GM12878 (cell line): ENCODE results near the gene RAB31. TPM values are rescaled to one million over a fixed set of nuclear protein-coding genes. Genes with fewer than 3 reads are reported as not detected.

ENCODE experiments used
- ATAC-seq: fragments of 200-7000 bp; cut with Tn5 transposase; 3 replicates; pipeline ENCODE4 v1.9.1; 2020; ENCODE audit warnings: mild to moderate bottlenecking, moderate library complexity
- BruUV-seq: library from RNA; stranded (reverse); fragments of 400-500 nt; replicated peaks from 2 replicates; lab custom pipeline; 2021; lab: Mats Ljungman, UMichigan
- CTCF ChIA-PET: fragments of 300-600 bp; sonication (Branson Sonifier 250); formaldehyde crosslinking; extraction: SDS; loops from one replicate; lab custom pipeline; 2021; ENCODE audit warnings: inconsistent platforms; lab: Yijun Ruan, JAX
- POLR2A ChIA-PET: fragments of 350-600 bp; formaldehyde crosslinking; extraction: SDS; loops from one replicate; lab custom pipeline; 2021; ENCODE audit warnings: inconsistent platforms; lab: Charles Lee
- RAD21 ChIA-PET: fragments of 300-600 bp; sonication (Branson Sonifier 250); formaldehyde crosslinking; loops from one replicate; lab custom pipeline; 2023; ENCODE audit warnings: antibody characterized with exemption; ENCODE audit not compliant: unreplicated experiment; lab: Charles Lee
- SMC1A ChIA-PET: fragments of 300-600 bp; sonication (Branson Sonifier 250); formaldehyde crosslinking; loops from one replicate; lab custom pipeline; 2023; ENCODE audit not compliant: unreplicated experiment, uncharacterized antibody; lab: Charles Lee
- DNase-seq: peaks from one replicate; pipeline ENCODE4 v3.0.0-alpha.2; 2011; ENCODE audit warnings: low read depth, low spot score
- FAIRE-seq: peaks from 3 replicates; lab custom pipeline; 2011; peaks lifted over from hg19 to GRCh38; lab: Jason Lieb, UNC
- H2AFZ ChIP-seq: 2 replicates; pipeline ENCODE4 v1.6.0; 2011; ENCODE audit warnings: low read depth, low read length, control low read depth; ENCODE audit not compliant: control insufficient read depth
- H3K27ac ChIP-seq: 2 replicates; pipeline ENCODE4 v1.5.1; 2011; ENCODE audit warnings: control low read depth; ENCODE audit not compliant: control insufficient read depth, insufficient read depth
- H3K27me3 ChIP-seq, 2 experiments: replicated peaks in 1 of 2; 2 replicates each; pipeline versions ENCODE4 v1.6.0 to v1.6.1; 2011; ENCODE audit warnings: low read length in 1 of 2; ENCODE audit not compliant: control insufficient read depth in 2 of 2, insufficient read depth in 2 of 2
- H3K36me3 ChIP-seq, 2 experiments: 2 replicates each; pipeline ENCODE4 v1.5.1; 2011; ENCODE audit warnings: low read length in 1 of 2; ENCODE audit not compliant: control insufficient read depth in 2 of 2, insufficient read depth in 2 of 2
- H3K4me1 ChIP-seq: 2 replicates; pipeline ENCODE4 v1.6.1; 2011; ENCODE audit warnings: mild to moderate bottlenecking, low read length, moderate library complexity, mixed read lengths; ENCODE audit not compliant: control insufficient read depth, insufficient read depth
- H3K4me2 ChIP-seq: 2 replicates; pipeline ENCODE4 v1.6.0; 2011; ENCODE audit warnings: control low read depth; ENCODE audit not compliant: control insufficient read depth, insufficient read depth
- H3K4me3 ChIP-seq: fragments of 200-600 bp; sonication (generic); 2 replicates; pipeline ENCODE4 v1.5.1; 2016
- H3K79me2 ChIP-seq: 2 replicates; pipeline ENCODE4 v1.6.0; 2011; ENCODE audit warnings: low read length; ENCODE audit not compliant: control insufficient read depth, insufficient read depth
- H3K9ac ChIP-seq: 2 replicates; pipeline ENCODE4 v1.8.0; 2011; ENCODE audit warnings: low read length, control low read depth, mixed read lengths; ENCODE audit not compliant: control insufficient read depth, insufficient read depth
- H3K9me3 ChIP-seq: replicated peaks from 3 replicates; pipeline ENCODE4 v1.5.1; 2011; ENCODE audit warnings: mild to moderate bottlenecking, low read length; ENCODE audit not compliant: control insufficient read depth, insufficient read depth
- H4K20me1 ChIP-seq: 2 replicates; pipeline ENCODE4 v1.6.0; 2011; ENCODE audit not compliant: control insufficient read depth, insufficient read depth
- BRCA1 ChIP-seq: IDR thresholded peaks from 2 replicates; pipeline ENCODE4 v1.6.1; 2011; ENCODE audit warnings: low read depth, low read length, improper control_type of control experiment
- CREM ChIP-seq: IDR thresholded peaks from 2 replicates; pipeline ENCODE4 v1.6.1; 2014; ENCODE audit warnings: antibody characterized with exemption, low read depth
- JUND ChIP-seq: IDR thresholded peaks from 2 replicates; pipeline ENCODE4 v1.6.1; 2012; ENCODE audit warnings: low read depth, mild to moderate bottlenecking, low read length, improper control_type of control experiment, moderate library complexity
- KAT2A ChIP-seq: conservative IDR thresholded peaks from 2 replicates; pipeline ENCODE4 v1.6.1; 2011; ENCODE audit warnings: low read depth, low read length; ENCODE audit not compliant: control insufficient read depth
- MEF2A ChIP-seq: IDR thresholded peaks from 2 replicates; pipeline ENCODE4 v1.6.1; 2011; ENCODE audit warnings: low read depth, mild to moderate bottlenecking, low read length, moderate library complexity; ENCODE audit not compliant: insufficient read depth
- MTA3 ChIP-seq: IDR thresholded peaks from 2 replicates; pipeline ENCODE4 v1.6.1; 2012; ENCODE audit warnings: low read length, inconsistent platforms, borderline replicate concordance
- MYB ChIP-seq: fragments of 150-350 bp; IDR thresholded peaks from 2 replicates; pipeline ENCODE4 v1.6.1; 2014; ENCODE audit warnings: mild to moderate bottlenecking, low read depth, low read length, borderline replicate concordance
- MYC ChIP-seq: IDR thresholded peaks from 2 replicates; pipeline ENCODE4 v1.6.1; 2011; ENCODE audit warnings: mild to moderate bottlenecking, low read length, moderate library complexity, inconsistent platforms; ENCODE audit not compliant: insufficient read depth, insufficient replicate concordance, insufficient read length, severe bottlenecking
- NR2F1 ChIP-seq: fragments of 450-650 bp; conservative IDR thresholded peaks from 2 replicates; pipeline ENCODE4 v1.6.1; 2017; ENCODE audit warnings: mild to moderate bottlenecking
- PAX8 ChIP-seq: fragments of 450-650 bp; IDR thresholded peaks from 2 replicates; pipeline ENCODE4 v1.6.1; 2017; ENCODE audit warnings: mild to moderate bottlenecking, moderate library complexity
- POLR2A ChIP-seq: IDR thresholded peaks from 2 replicates; pipeline ENCODE4 v1.6.1; 2011; ENCODE audit warnings: low read depth, mild to moderate bottlenecking, low read length
- RAD51 ChIP-seq: fragments of 450-650 bp; IDR thresholded peaks from 2 replicates; pipeline ENCODE4 v1.6.1; 2016; ENCODE audit warnings: moderate library complexity, mild to moderate bottlenecking, inconsistent platforms
- RFX5 ChIP-seq: IDR thresholded peaks from 2 replicates; pipeline ENCODE4 v1.6.1; 2011; ENCODE audit warnings: low read depth, low read length, improper control_type of control experiment
- SIN3A ChIP-seq: IDR thresholded peaks from 2 replicates; pipeline ENCODE4 v1.6.1; 2012; ENCODE audit warnings: low read depth, low read length, improper control_type of control experiment
- STAT1 ChIP-seq: fragments of 450-650 bp; conservative IDR thresholded peaks from 2 replicates; pipeline ENCODE4 v1.6.1; 2014; ENCODE audit warnings: antibody characterized with exemption, mild to moderate bottlenecking
- STAT3 ChIP-seq: IDR thresholded peaks from 2 replicates; pipeline ENCODE4 v1.6.1; 2011; ENCODE audit warnings: low read depth, low read length, improper control_type of control experiment
- TAF1 ChIP-seq: IDR thresholded peaks from 2 replicates; pipeline ENCODE4 v1.6.1; 2011; ENCODE audit warnings: mild to moderate bottlenecking, low read depth, low read length, borderline replicate concordance
- TBL1XR1 ChIP-seq: IDR thresholded peaks from 2 replicates; pipeline ENCODE4 v1.6.1; 2012; ENCODE audit warnings: low read depth, low read length, improper control_type of control experiment
- ZBED1 ChIP-seq: IDR thresholded peaks from 2 replicates; pipeline ENCODE4 v1.6.1; 2016; ENCODE audit warnings: borderline replicate concordance
- WGBS: methylation state at CpG from one replicate; pipeline ENCODE4 v1.1.6; 2016; ENCODE audit warnings: low lambda C conversion rate; ENCODE audit not compliant: insufficient replicate concordance, insufficient coverage; ENCODE audit errors: missing lambda C conversion rate; 5-methylcytosine and 5-hydroxymethylcytosine counted together
- in situ Hi-C: fragments of 300-500 bp; cut with MboI; formaldehyde crosslinking; loops from 9 replicates; pipeline ENCODE4 v1.14.3; 2018; ENCODE audit warnings: mixed read lengths
- intact Hi-C: fragments of 100-400 bp; cut with micrococcal nuclease; formaldehyde crosslinking; loops from one replicate; pipeline ENCODE4 v1.14.2; 2022; ENCODE audit not compliant: unreplicated experiment
- polyA plus RNA-seq, 11 experiments: library from polyadenylated mRNA; depleted of rRNA in 4 of 11; unstranded in 6 of 11; stranded (reverse) in 5 of 11; fragments of >200 nt; fragmentation: Nextera tagmentation in 4 of 11; fragmentation: Illumina TruSeq in 1 of 11; extraction: Ambion mirVana in 4 of 11; extraction: Trizol in 1 of 11; gene quantifications; 1 replicate in 1 of 11; 2 replicates in 10 of 11; pipeline versions ENCODE4 v1.2.1 to v1.2.3, GENCODE V29; 2011 to 2016; ENCODE audit warnings: inconsistent platforms in 2 of 11, missing spikeins in 2 of 11, low read depth in 1 of 11
- total RNA-seq, 4 experiments: library from RNA; depleted of rRNA in 3 of 4; stranded (reverse); fragments of >200 nt in 3 of 4; fragmentation: Illumina TruSeq in 1 of 4; extraction: Trizol in 1 of 4; gene quantifications; 2 replicates each; pipeline versions ENCODE4 v1.2.1 to v1.2.3, GENCODE V29; 2013 to 2021
- TF ChIP-seq, protein P1 (sequence below): fragments of 450-650 bp; IDR thresholded peaks from 2 replicates; pipeline ENCODE4 v1.6.1; 2017; ENCODE audit warnings: low read depth, mild to moderate bottlenecking, moderate library complexity
- TF ChIP-seq, protein P2 (sequence below): fragments of 150-350 bp; IDR thresholded peaks from 2 replicates; pipeline ENCODE4 v1.6.1; 2016; ENCODE audit warnings: low read depth, low read length

RAB31 gene
- total and polyA plus RNA-seq, 10 of the 15 experiments (the other 5 are each of a cell fraction or from before 2014, with no cell fraction given) = 0.80 to 23.3 (median 12.2) TPM

DNA sequence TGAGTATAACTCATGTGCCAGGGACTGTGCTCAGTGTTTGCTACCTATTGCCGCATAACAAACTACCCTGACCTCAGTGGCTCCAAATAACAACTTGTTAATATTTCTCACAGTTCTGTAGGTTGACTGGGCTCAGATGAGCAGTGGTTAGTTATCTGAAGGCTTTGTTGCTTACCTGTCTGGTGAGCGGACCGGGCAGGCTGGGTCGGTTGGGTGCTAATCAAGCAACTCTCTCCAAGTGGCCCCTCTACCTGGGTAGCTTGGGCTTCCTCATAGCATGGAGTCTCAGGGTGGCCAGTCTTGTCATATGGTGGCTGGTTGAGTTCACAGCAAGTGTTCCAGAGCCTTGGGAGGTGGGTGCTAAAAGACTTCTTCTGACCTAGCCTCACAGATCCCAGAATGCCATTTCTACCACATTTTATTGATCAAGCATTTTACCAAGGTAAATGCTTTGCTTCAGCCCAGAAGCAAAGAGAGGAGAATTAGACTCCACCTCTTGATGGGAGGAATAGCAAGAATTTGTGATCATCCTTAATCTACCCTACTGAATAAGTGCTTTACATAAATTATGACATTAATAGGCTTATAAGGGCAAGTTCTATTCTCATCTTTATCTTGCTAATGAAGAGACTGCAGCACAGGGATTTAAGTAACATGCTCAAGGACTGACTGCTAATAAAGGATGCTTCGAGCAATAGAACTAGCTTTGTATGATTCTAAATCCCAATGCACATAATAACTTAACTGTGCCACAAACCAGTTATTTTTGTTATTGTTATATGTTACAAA is 16.9 kb downstream of the RAB31 start (continued):
- TF ChIP-seq BRCA1 (no peak), RFX5 (no peak), STAT3 (no peak), PAX8 (no peak), CREM (no peak), MEF2A (no peak), NR2F1 (no peak), SIN3A (no peak)

DNA sequence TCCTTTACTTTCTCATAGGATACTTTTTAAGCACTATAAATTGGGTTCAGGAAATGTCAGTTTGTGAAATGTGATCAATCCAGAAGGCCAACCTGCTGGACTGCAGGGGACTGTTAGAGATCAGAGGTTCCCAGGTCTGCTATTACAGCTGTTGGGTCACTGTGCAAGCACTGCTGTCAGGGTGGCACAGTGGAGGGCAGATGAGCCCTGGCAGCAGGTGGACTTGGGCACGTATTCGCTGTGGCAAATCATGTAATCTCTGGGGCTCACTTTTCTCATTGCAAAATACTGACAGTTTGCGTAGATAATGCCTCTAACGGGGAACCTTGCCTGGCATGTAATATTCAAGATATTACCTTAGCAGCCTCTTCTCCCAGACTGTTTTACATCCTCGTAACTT is 18.1 kb downstream of the RAB31 start:
- no peak overlapping the region for H3K9ac ChIP-seq
- BruUV-seq = no TSS peak
- no peaks in the 10 kb centered on the region for H3K4me1 ChIP-seq
- H3K27ac ChIP-seq = no peak overlapping the region
- H3K79me2 ChIP-seq = no peaks in the 10 kb centered on the region
- CTCF ChIA-PET = no interaction called here
- no peaks in the 10 kb centered on the region for H4K20me1 ChIP-seq
- SMC1A ChIA-PET = no interaction called here
- in situ Hi-C loops (no loop called here), intact Hi-C loops (no loop called here)
- RAD21 ChIA-PET = no interaction called here
- H3K27me3 ChIP-seq = no peaks in the 10 kb centered on the region; a peak in 1 of 4 replicates
- no peak overlapping the region for H2AFZ ChIP-seq
- H3K36me3 ChIP-seq = no peaks in the 10 kb centered on the region
- FAIRE-seq = no peak
- H3K4me2 ChIP-seq = no peak overlapping the region
- no peak overlapping the region for H3K4me3 ChIP-seq
- no peaks in the 10 kb centered on the region for H3K9me3 ChIP-seq
- ATAC-seq = no peak
- DNase-seq = no peak
- 97% methylated on average over 5 of the region's 5 CpGs for WGBS
- POLR2A ChIA-PET = no interaction called here
- TF ChIP-seq MYB = no peak
- no peak for TF ChIP-seq MTA3
- TF ChIP-seq, protein P1, sequence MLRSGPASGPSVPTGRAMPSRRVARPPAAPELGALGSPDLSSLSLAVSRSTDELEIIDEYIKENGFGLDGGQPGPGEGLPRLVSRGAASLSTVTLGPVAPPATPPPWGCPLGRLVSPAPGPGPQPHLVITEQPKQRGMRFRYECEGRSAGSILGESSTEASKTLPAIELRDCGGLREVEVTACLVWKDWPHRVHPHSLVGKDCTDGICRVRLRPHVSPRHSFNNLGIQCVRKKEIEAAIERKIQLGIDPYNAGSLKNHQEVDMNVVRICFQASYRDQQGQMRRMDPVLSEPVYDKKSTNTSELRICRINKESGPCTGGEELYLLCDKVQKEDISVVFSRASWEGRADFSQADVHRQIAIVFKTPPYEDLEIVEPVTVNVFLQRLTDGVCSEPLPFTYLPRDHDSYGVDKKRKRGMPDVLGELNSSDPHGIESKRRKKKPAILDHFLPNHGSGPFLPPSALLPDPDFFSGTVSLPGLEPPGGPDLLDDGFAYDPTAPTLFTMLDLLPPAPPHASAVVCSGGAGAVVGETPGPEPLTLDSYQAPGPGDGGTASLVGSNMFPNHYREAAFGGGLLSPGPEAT = no peak
- TF ChIP-seq, protein P2, sequence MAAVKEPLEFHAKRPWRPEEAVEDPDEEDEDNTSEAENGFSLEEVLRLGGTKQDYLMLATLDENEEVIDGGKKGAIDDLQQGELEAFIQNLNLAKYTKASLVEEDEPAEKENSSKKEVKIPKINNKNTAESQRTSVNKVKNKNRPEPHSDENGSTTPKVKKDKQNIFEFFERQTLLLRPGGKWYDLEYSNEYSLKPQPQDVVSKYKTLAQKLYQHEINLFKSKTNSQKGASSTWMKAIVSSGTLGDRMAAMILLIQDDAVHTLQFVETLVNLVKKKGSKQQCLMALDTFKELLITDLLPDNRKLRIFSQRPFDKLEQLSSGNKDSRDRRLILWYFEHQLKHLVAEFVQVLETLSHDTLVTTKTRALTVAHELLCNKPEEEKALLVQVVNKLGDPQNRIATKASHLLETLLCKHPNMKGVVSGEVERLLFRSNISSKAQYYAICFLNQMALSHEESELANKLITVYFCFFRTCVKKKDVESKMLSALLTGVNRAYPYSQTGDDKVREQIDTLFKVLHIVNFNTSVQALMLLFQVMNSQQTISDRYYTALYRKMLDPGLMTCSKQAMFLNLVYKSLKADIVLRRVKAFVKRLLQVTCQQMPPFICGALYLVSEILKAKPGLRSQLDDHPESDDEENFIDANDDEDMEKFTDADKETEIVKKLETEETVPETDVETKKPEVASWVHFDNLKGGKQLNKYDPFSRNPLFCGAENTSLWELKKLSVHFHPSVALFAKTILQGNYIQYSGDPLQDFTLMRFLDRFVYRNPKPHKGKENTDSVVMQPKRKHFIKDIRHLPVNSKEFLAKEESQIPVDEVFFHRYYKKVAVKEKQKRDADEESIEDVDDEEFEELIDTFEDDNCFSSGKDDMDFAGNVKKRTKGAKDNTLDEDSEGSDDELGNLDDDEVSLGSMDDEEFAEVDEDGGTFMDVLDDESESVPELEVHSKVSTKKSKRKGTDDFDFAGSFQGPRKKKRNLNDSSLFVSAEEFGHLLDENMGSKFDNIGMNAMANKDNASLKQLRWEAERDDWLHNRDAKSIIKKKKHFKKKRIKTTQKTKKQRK = no peak
- TF ChIP-seq JUND = no peak
- no peak for TF ChIP-seq TAF1
- no peak for TF ChIP-seq RAD51
- no peak for TF ChIP-seq POLR2A
- TF ChIP-seq NR2F1 = no peak
- TF ChIP-seq MYC = no peak
- no peak for TF ChIP-seq ZBED1
- no peak for TF ChIP-seq MEF2A
- TF ChIP-seq STAT1 = no peak
- TF ChIP-seq KAT2A = no peak
- TF ChIP-seq TBL1XR1 = no peak
